Fibroblast of lung (primary cell): ENCODE results near the gene ATXN1L. TPM values are rescaled to one million over a fixed set of nuclear protein-coding genes. Genes with fewer than 3 reads are reported as not detected.

Experiments
- polyA plus RNA-seq, 2 donors: library from polyadenylated mRNA; depleted of rRNA in 1 of 2; stranded (reverse) in 1 of 2; unstranded in 1 of 2; fragments of >200 nt; gene quantifications; 2 replicates each; pipeline ENCODE4 v1.2.1, GENCODE V29; 2011 to 2012; ENCODE audit warnings: missing spikeins in 1 of 2
- total RNA-seq: library from RNA; depleted of rRNA; stranded (reverse); fragments of >200 nt; gene quantifications from 2 replicates; pipeline ENCODE4 v1.2.1, GENCODE V29; 2014

Gene ATXN1L
- total and polyA plus RNA-seq, 2 donors (not counting 1 experiment from before 2014, with no cell fraction given): 11.5 to 13.2 TPM

Other genes starting within 250 kb of the ATXN1L start
- gene MARVELD3, start 219.8 kb upstream of the ATXN1L start, total RNA-seq: not detected in 2 replicates
- not detected in 2 replicates for gene MARVELD3, start 219.8 kb upstream of the ATXN1L start, polyA plus RNA-seq
- gene PHLPP2, start 121.3 kb upstream of the ATXN1L start, total RNA-seq: 6.9 and 9.7 TPM in 2 replicates
- gene PHLPP2, start 121.3 kb upstream of the ATXN1L start, polyA plus RNA-seq: 12.4 and 13.2 TPM in 2 replicates
- gene AP1G1, start 37.1 kb upstream of the ATXN1L start, total RNA-seq: 45.7 and 55.5 TPM in 2 replicates
- 102 and 106 TPM in 2 replicates for gene AP1G1, start 37.1 kb upstream of the ATXN1L start, polyA plus RNA-seq
- gene ZNF821, start 38.2 kb downstream of the ATXN1L start, total RNA-seq: 3.3 and 5.9 TPM in 2 replicates
- gene ZNF821, start 38.2 kb downstream of the ATXN1L start, polyA plus RNA-seq: 4.9 and 5.8 TPM in 2 replicates
- gene IST1, start 49.6 kb downstream of the ATXN1L start, total RNA-seq: 120 and 139 TPM in 2 replicates
- 174 and 221 TPM in 2 replicates for gene IST1, start 49.6 kb downstream of the ATXN1L start, polyA plus RNA-seq
- gene PKD1L3, start 154.4 kb downstream of the ATXN1L start, total RNA-seq: not detected in 2 replicates
- not detected in 2 replicates for gene PKD1L3, start 154.4 kb downstream of the ATXN1L start, polyA plus RNA-seq
- gene DHODH, start 162.8 kb downstream of the ATXN1L start, total RNA-seq: 2.8 and 3.0 TPM in 2 replicates
- gene DHODH, start 162.8 kb downstream of the ATXN1L start, polyA plus RNA-seq: 3.0 and 5.2 TPM in 2 replicates
- not detected in 2 replicates for gene HP, start 208.5 kb downstream of the ATXN1L start, total RNA-seq
- gene HP, start 208.5 kb downstream of the ATXN1L start, polyA plus RNA-seq: not detected in 2 replicates
- gene HPR, start 217.2 kb downstream of the ATXN1L start, total RNA-seq: not detected in 2 replicates
- gene HPR, start 217.2 kb downstream of the ATXN1L start, polyA plus RNA-seq: 0.09 and 0.10 TPM in 2 replicates
- gene TXNL4B, start 247.6 kb downstream of the ATXN1L start, total RNA-seq: 8.0 and 8.3 TPM in 2 replicates
- 14.5 and 14.7 TPM in 2 replicates for gene TXNL4B, start 247.6 kb downstream of the ATXN1L start, polyA plus RNA-seq
- 80.3 and 85.0 TPM in 2 replicates for gene DHX38, start 247.9 kb downstream of the ATXN1L start, total RNA-seq
- 31.4 and 44.0 TPM in 2 replicates for gene DHX38, start 247.9 kb downstream of the ATXN1L start, polyA plus RNA-seq